Measurements from ENCODE around the gene PLEKHA6.

Gene PLEKHA6

GRCh38 chr1:204405988-204406387, 46.3 kb upstream of the PLEKHA6 start:
- no peak for TF ChIP-seq CTCF (conservative IDR thresholded peaks at IDR 0.05; ENCODE audit: low read depth, low read length)
- DNase-seq (ENCODE audit: low read depth) = peak; percentile 28
- H3K4me3 ChIP-seq (ENCODE audit: low read depth, low read length) = peak overlapping the region; percentile 17

- TF ChIP-seq CTCF (conservative IDR thresholded peaks at IDR 0.05; ENCODE audit: low read depth, low read length) = no peak
- H3K4me3 ChIP-seq (ENCODE audit: low read depth, low read length) = no peak overlapping the region
Observed at GRCh38 chr1:204404629-204405028, 44.9 kb upstream of the PLEKHA6 start.

GRCh38 chr1:204402391-204402790, 42.7 kb upstream of the PLEKHA6 start:
- DNase-seq (ENCODE audit: low read depth) = no peak
- no peak for TF ChIP-seq CTCF (conservative IDR thresholded peaks at IDR 0.05; ENCODE audit: low read depth, low read length)
- no peak overlapping the region for H3K4me3 ChIP-seq (ENCODE audit: low read depth, low read length)

More at GRCh38 chr1:204404629-204405028, 44.9 kb upstream of the PLEKHA6 start:
- DNase-seq (ENCODE audit: low read depth) = no peak

- no peak for DNase-seq (ENCODE audit: low read depth)
- no peak for TF ChIP-seq CTCF (conservative IDR thresholded peaks at IDR 0.05; ENCODE audit: low read depth, low read length)
- no peak overlapping the region for H3K4me3 ChIP-seq (ENCODE audit: low read depth, low read length)
Observed at GRCh38 chr1:204401730-204402129, 42.0 kb upstream of the PLEKHA6 start.

GRCh38 chr1:204400882-204401510, 41.3 kb upstream of the PLEKHA6 start:
- no peak for DNase-seq (ENCODE audit: low read depth)
- no peak for TF ChIP-seq CTCF (conservative IDR thresholded peaks at IDR 0.05; ENCODE audit: low read depth, low read length)
- no peak overlapping the region for H3K4me3 ChIP-seq (ENCODE audit: low read depth, low read length)

GRCh38 chr1:204398197-204399125, 38.7 kb upstream of the PLEKHA6 start:
- TF ChIP-seq CTCF (conservative IDR thresholded peaks at IDR 0.05; ENCODE audit: low read depth, low read length) = peak; percentile 86
- H3K4me3 ChIP-seq (ENCODE audit: low read depth, low read length) = no peak overlapping the region
- peak; percentile 82 for DNase-seq (ENCODE audit: low read depth)

Measured in choroid plexus epithelial cell (primary cell).